Brain microvascular endothelial cell (primary cell): ENCODE results near the gene SYNCRIP.

Source experiments
- DNase-seq: peaks from one replicate; pipeline ENCODE4 v3.0.0-alpha.2; 2020
- H3K27ac ChIP-seq: fragments of 250-450 bp; sonication (Bioruptor Pico); 2 replicates; pipeline ENCODE4 v1.5.1; 2020; ENCODE audit warnings: mild to moderate bottlenecking, moderate library complexity
- H3K27me3 ChIP-seq: fragments of 250-450 bp; sonication (Bioruptor Pico); replicated peaks from 2 replicates; pipeline ENCODE4 v1.5.1; 2020; ENCODE audit warnings: mild to moderate bottlenecking
- H3K36me3 ChIP-seq: fragments of 250-450 bp; sonication (Bioruptor Pico); replicated peaks from 2 replicates; pipeline ENCODE4 v1.5.1; 2020; ENCODE audit warnings: mild to moderate bottlenecking
- H3K4me3 ChIP-seq: 2 replicates; pipeline ENCODE4 v1.5.1; 2011; ENCODE audit warnings: low read depth, mild to moderate bottlenecking, control low read depth, low read length, moderate library complexity
- in situ Hi-C: cut with HindIII; loops from 2 replicates; pipeline ENCODE4 v1.10.0; 2017; ENCODE audit warnings: low sequenced_read_pairs, low pct_ligation_motif_present
- TF ChIP-seq, protein P1 (sequence below): IDR thresholded peaks from 2 replicates; pipeline ENCODE4 v1.5.1; 2011; ENCODE audit warnings: low read depth, mild to moderate bottlenecking, moderate library complexity, low read length, control low read depth, inconsistent platforms; ENCODE audit errors: missing control alignments

SYNCRIP gene

DNA sequence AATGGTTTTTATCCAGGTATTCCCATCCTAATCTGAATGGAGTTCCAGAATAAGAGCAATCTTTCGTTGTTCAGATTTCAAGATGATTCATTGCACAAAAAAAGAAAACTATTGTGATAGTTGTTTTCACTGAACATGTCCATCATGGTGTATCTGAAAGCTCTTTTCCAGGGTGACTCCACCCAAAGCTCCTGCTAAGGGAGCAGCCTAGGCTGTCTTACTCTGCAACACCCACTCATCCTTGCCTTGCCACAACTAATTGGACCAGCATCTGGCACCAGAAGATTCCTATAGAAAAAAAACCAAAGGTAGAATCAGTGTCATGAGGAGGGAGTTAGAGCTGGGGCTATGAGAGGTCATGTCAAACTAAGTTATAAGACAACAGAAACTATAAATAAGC, 7.9 kb upstream of the SYNCRIP start:
- in situ Hi-C loops: no loop called here
- no peak for DNase-seq

DNA sequence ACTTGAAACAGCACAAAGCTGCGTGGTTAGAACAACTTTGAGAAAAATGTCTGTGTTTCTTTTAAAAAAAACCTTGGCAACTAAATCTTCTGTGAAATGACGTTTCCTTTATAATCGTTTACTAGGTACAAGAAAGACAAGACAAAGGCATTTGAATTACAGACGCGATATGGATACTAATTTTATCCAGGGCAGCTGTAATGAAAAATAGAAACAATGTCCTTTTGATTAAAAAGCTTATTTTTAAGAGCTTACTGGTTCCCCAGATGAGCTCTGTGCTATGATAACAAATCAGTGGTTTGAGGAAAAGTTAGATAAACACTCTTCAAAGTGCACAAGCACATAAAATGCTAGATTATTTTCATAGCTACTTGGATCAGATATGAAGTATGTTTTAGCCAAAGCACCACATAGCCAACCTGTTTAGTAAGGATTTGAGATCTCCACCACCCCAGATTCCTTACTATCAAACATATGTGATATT, 1.6 kb upstream of the SYNCRIP start:
- TF ChIP-seq, protein P1, sequence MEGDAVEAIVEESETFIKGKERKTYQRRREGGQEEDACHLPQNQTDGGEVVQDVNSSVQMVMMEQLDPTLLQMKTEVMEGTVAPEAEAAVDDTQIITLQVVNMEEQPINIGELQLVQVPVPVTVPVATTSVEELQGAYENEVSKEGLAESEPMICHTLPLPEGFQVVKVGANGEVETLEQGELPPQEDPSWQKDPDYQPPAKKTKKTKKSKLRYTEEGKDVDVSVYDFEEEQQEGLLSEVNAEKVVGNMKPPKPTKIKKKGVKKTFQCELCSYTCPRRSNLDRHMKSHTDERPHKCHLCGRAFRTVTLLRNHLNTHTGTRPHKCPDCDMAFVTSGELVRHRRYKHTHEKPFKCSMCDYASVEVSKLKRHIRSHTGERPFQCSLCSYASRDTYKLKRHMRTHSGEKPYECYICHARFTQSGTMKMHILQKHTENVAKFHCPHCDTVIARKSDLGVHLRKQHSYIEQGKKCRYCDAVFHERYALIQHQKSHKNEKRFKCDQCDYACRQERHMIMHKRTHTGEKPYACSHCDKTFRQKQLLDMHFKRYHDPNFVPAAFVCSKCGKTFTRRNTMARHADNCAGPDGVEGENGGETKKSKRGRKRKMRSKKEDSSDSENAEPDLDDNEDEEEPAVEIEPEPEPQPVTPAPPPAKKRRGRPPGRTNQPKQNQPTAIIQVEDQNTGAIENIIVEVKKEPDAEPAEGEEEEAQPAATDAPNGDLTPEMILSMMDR: no peak
- H3K27ac ChIP-seq: peak overlapping the region; percentile 99
- peaks cover 11% of the 10 kb centered on the region for H3K36me3 ChIP-seq
- no peak for DNase-seq
- no peaks in the 10 kb centered on the region for H3K27me3 ChIP-seq
- in situ Hi-C loops: no loop called here
- H3K4me3 ChIP-seq: peak overlapping the region; percentile 71

More for the DNA sequence above, 7.9 kb upstream of the SYNCRIP start:
- Histone ChIP-seq H3K36me3 (no peaks in the 10 kb centered on the region), H3K4me3 (no peak overlapping the region), H3K27me3 (no peaks in the 10 kb centered on the region), H3K27ac (no peak overlapping the region)
- TF ChIP-seq, protein P1: no peak

DNA sequence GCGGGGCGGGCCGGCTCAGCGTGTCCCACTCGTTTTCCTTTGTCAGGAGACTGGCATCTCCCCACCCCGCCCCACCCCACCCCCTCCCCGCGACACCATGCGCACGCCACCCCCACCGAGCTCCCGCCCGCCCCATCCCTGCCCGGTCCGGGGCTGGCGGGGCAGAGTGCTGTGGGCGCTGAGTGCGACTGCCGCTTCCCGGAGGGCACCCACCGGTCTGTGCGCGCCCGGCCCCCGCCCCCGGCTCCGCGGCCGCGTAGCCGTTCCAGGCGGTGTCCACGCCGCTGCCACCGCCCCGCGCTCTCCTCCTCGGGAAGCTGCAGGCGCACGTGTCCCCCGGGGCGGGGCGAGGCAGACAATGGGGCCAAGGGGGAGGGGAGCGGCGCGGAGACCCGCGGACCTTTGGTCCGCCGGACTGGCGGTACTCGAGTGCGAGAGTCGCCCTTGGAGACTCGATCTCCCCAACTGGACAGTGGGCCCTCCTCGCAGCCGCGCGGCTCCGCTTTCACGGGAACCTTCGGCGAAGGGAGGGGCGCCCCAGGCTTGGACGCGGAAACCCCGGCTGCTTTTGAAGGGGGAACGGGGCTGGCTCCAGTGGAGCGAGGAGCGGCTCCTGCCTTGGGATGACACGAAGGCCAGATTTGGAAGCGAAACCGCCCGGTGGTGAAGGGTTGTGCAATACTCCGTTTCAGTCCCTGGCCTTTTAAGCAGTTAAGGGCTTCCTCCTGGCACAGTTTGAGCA, 1.0 kb upstream of the SYNCRIP start:
- TF ChIP-seq, protein P1: no peak
- peak; percentile 86 for DNase-seq
- no peaks in the 10 kb centered on the region for H3K27me3 ChIP-seq
- peaks cover 17% of the 10 kb centered on the region for H3K36me3 ChIP-seq
- in situ Hi-C loops: no loop called here
- H3K27ac ChIP-seq: peak overlapping the region; percentile 99
- peak overlapping the region; percentile 71 for H3K4me3 ChIP-seq

DNA sequence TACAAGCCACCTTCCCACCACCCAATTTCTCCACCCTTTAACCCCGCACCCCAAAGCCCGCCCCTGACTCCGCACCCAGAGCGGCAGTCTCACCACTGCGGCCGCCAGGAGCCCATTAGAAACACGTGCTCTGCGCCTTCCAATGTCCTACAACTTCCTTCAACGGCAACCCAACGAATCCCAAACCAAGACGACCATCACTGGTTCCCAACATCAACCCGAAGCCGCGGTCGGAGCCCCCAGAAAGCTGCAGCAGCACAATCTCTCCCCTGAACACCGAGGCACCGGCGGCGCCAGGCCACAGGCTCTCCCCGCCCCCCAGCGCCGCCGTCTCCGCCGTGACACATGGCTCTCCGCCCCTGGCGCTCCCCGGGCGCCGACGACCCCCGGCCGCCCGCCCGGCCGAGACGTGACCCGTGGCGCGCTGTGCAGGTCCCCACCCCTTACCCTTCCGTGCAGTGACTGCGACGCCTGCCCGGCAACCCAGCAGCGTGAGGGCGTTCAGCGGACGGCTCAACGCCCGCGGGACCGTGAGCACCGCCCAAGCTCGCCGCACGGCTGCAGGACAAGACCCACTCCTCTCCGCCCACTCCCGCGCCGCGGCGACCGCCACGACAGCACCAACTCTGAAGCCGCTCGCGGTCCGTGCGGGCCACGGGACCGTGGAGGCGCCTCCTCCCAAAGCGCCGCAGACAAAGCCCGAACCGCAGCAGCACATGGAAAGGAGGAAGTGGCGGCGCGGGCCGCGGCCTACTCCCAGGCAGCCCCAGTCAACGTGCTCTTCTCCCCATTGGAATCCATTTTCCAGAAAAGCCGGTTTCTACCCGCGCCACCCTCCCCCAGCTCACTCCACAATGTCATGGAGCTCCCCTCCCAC, 551 bp downstream of the SYNCRIP start:
- in situ Hi-C loops: no loop called here

DNA sequence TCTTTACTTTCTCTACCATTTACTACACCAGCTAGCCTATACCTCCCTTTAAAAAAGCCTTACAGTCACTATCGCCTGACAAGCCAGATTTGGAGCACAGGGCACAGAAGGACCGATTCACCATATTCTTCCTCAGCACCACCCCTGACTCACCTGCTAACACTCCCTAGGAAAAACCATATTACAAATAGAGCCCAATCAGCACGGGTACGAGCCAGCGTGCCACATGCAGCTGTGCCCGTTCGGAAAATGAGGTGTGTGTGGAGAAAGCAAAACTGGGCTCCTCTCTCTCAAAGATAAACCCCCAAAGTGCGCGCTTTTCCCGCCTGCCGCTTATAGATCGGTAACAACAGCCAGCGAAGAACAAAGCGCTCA, 1.2 kb downstream of the SYNCRIP start:
- no peaks in the 10 kb centered on the region for H3K27me3 ChIP-seq
- peak overlapping the region; percentile 100 for H3K4me3 ChIP-seq
- peaks cover 34% of the 10 kb centered on the region for H3K36me3 ChIP-seq
- in situ Hi-C loops: no loop called here
- TF ChIP-seq, protein P1: no peak
- DNase-seq: no peak
- peak overlapping the region; percentile 98 for H3K27ac ChIP-seq

More for the DNA sequence above, 551 bp downstream of the SYNCRIP start:
- Histone ChIP-seq H3K27me3 (no peaks in the 10 kb centered on the region), H3K27ac (peak overlapping the region; percentile 98), H3K36me3 (peaks cover 29% of the 10 kb centered on the region), H3K4me3 (peak overlapping the region; percentile 100)
- TF ChIP-seq, protein P1: no peak
- peak; percentile 19 for DNase-seq
